ENCODE data around the gene RENBP. TPM values are rescaled to one million over a fixed set of nuclear protein-coding genes. Genes with fewer than 3 reads are reported as not detected.

The RENBP gene
- total RNA-seq, 2 donors from 2014 or later = 12.0 to 17.5 TPM

DNA sequence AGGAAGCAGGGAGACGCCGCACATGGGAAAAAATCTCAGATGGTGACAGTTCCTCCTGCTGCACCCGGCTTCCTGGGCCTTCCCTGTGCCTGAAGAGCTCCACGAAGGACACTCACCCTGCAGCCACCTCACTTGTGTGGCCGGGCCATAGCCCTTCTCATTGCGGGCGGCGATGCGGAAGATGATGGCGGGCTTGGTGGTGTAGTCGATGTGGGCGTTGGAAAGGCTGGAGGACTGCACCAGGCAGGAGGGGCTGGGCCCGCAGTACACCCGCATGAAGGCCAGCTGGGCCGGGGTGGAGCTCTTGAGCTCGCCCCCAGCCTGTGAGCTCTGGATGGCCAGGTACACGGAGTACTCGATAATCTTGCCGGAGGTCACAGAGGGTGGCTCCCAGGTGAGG is 5.7 kb upstream of the RENBP start:
- no peak for TF ChIP-seq CTCF (conservative IDR thresholded peaks at IDR 0.05)
- Histone ChIP-seq H3K27me3 (ENCODE audit: control insufficient read depth, insufficient read depth, low read length, poor library complexity, severe bottlenecking) (no peaks in the 10 kb centered on the region), H3K9me3 (ENCODE audit: control insufficient read depth, low read length) (no peaks in the 10 kb centered on the region), H3K4me1 (ENCODE audit: control insufficient read depth, insufficient read depth, low read length) (no peaks in the 10 kb centered on the region), H3K9ac (ENCODE audit: extremely low read depth, low read length, poor library complexity, severe bottlenecking) (no peak overlapping the region), H3K4me3 (ENCODE audit: low read length) (no peak overlapping the region), H3K27ac (ENCODE audit: low read depth, low read length) (no peak overlapping the region), H3K36me3 (ENCODE audit: control insufficient read depth, insufficient read depth, low read length) (peaks cover 25% of the 10 kb centered on the region)
- DNase-seq = no peak
- Mint-ChIP-seq H3K9me3 (no peaks in the 10 kb centered on the region), H3K36me3 (ENCODE audit: low read depth) (peaks cover 63% of the 10 kb centered on the region), H3K27ac (no peak overlapping the region), H3K4me3 (no peak overlapping the region), H3K4me1 (peaks cover 7% of the 10 kb centered on the region), H3K27me3 (ENCODE audit: insufficient read depth) (no peaks in the 10 kb centered on the region)
- 86 to 92% methylated on average over 7 to 19 of the region's 19 CpGs for WGBS, 2 experiments (ENCODE audit: insufficient coverage in 1 of 2, insufficient read length in 1 of 2)

- no peaks in the 10 kb centered on the region for H3K9me3 ChIP-seq (ENCODE audit: control insufficient read depth, low read length)
- no peak overlapping the region for H3K4me3 ChIP-seq (ENCODE audit: low read length)
- H3K4me1 ChIP-seq (ENCODE audit: control insufficient read depth, insufficient read depth, low read length) = no peaks in the 10 kb centered on the region
- H3K27me3 Mint-ChIP-seq (ENCODE audit: insufficient read depth) = no peaks in the 10 kb centered on the region
- H3K9ac ChIP-seq (ENCODE audit: extremely low read depth, low read length, poor library complexity, severe bottlenecking) = no peak overlapping the region
- peaks cover 7% of the 10 kb centered on the region for H3K4me1 Mint-ChIP-seq
- H3K27ac Mint-ChIP-seq = peak overlapping the region; percentile 86
- DNase-seq = no peak
- peaks cover 56% of the 10 kb centered on the region for H3K36me3 Mint-ChIP-seq (ENCODE audit: low read depth)
- no peak overlapping the region for H3K4me3 Mint-ChIP-seq
- peaks cover 25% of the 10 kb centered on the region for H3K36me3 ChIP-seq (ENCODE audit: control insufficient read depth, insufficient read depth, low read length)
- H3K27me3 ChIP-seq (ENCODE audit: control insufficient read depth, insufficient read depth, low read length, poor library complexity, severe bottlenecking) = no peaks in the 10 kb centered on the region
- H3K9me3 Mint-ChIP-seq = peaks cover 3% of the 10 kb centered on the region
- TF ChIP-seq CTCF (conservative IDR thresholded peaks at IDR 0.05) = no peak
- 80 to 81% methylated on average over 1 to 26 of the region's 30 CpGs for WGBS, 2 experiments (ENCODE audit: insufficient coverage in 1 of 2, insufficient read length in 1 of 2)
- peak overlapping the region; percentile 80 for H3K27ac ChIP-seq (ENCODE audit: low read depth, low read length)
These were observed 4.7 kb upstream of the RENBP start for GRCh38 chrX:153948847-153949805.

DNA sequence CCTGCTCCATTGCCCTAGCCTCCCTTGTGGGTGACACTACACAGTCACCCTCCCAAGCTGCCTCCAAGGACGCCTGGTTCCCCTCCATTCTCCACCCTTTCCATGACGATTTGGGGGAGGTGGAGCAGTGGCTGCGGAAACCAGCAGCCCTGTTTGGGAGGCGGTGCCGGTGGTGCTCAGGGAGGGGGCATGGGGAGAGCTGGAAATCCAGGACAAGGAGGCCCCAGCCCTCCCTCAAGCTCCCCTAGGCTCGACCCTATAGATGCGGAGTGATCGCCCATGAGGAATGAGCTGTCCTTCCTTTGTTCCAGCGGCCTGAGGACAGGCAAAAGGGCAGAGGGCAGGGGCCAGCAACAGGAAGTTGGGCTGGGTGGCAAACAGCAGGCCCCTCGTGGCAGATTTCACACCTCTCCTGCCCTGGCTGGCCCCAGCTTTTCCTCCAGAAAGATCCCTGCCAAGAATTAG is 3.6 kb upstream of the RENBP start:
- no peak overlapping the region for H3K9ac ChIP-seq (ENCODE audit: extremely low read depth, low read length, poor library complexity, severe bottlenecking)
- H3K36me3 Mint-ChIP-seq (ENCODE audit: low read depth) = peaks cover 49% of the 10 kb centered on the region
- H3K4me1 ChIP-seq (ENCODE audit: control insufficient read depth, insufficient read depth, low read length) = no peaks in the 10 kb centered on the region
- 81% methylated on average over 8 of the region's 10 CpGs; no CpG with 5 or more reads in 1 of the 2 experiments for WGBS, 2 experiments (ENCODE audit: insufficient coverage in 1 of 2, insufficient read length in 1 of 2)
- H3K9me3 ChIP-seq (ENCODE audit: control insufficient read depth, low read length) = no peaks in the 10 kb centered on the region
- peak overlapping the region; percentile 86 for H3K27ac Mint-ChIP-seq
- peaks cover 9% of the 10 kb centered on the region for H3K9me3 Mint-ChIP-seq
- H3K4me1 Mint-ChIP-seq = peaks cover 7% of the 10 kb centered on the region
- no peak for DNase-seq
- TF ChIP-seq CTCF (conservative IDR thresholded peaks at IDR 0.05) = no peak
- no peak overlapping the region for H3K4me3 ChIP-seq (ENCODE audit: low read length)
- H3K4me3 Mint-ChIP-seq = no peak overlapping the region
- H3K27me3 ChIP-seq (ENCODE audit: control insufficient read depth, insufficient read depth, low read length, poor library complexity, severe bottlenecking) = no peaks in the 10 kb centered on the region
- peak overlapping the region; percentile 80 for H3K27ac ChIP-seq (ENCODE audit: low read depth, low read length)
- peaks cover 23% of the 10 kb centered on the region for H3K36me3 ChIP-seq (ENCODE audit: control insufficient read depth, insufficient read depth, low read length)
- H3K27me3 Mint-ChIP-seq (ENCODE audit: insufficient read depth) = no peaks in the 10 kb centered on the region
